Upper lobe of right lung (tissue), 1 donor: Measurements from ENCODE around the gene SERPINB1. TPM values are rescaled to one million over a fixed set of nuclear protein-coding genes. Genes with fewer than 3 reads are reported as not detected.

Experiments used
- ATAC-seq: fragments of 200-7000 bp; cut with Tn5 transposase; one replicate; pipeline ENCODE4 v1.9.1; 2020; ENCODE audit warnings: mild to moderate bottlenecking, moderate library complexity
- DNase-seq: peaks from one replicate; pipeline ENCODE4 v3.0.0-alpha.2; 2020
- H3K27ac ChIP-seq: fragments of 200-600 bp; one replicate; pipeline ENCODE4 v1.8.0; 2022
- H3K27me3 ChIP-seq: fragments of 200-600 bp; one replicate; pipeline ENCODE4 v1.8.0; 2022; ENCODE audit warnings: mild to moderate bottlenecking
- H3K36me3 ChIP-seq: fragments of 200-600 bp; one replicate; pipeline ENCODE4 v1.8.0; 2022
- H3K4me1 ChIP-seq: fragments of 200-600 bp; one replicate; pipeline ENCODE4 v1.8.0; 2022
- H3K4me3 ChIP-seq: fragments of 200-600 bp; one replicate; pipeline ENCODE4 v1.8.0; 2022; ENCODE audit warnings: mild to moderate bottlenecking
- H3K9me3 ChIP-seq: fragments of 200-600 bp; one replicate; pipeline ENCODE4 v1.8.0; 2022
- CTCF ChIP-seq: fragments of 200-600 bp; IDR thresholded peaks from one replicate; pipeline ENCODE4 v1.8.0; 2022; ENCODE audit warnings: antibody characterized with exemption
- intact Hi-C: fragments of 100-400 bp; cut with DNase I; formaldehyde crosslinking; loops from one replicate; pipeline ENCODE4 v1.11.0; 2022
- microRNA-seq: library from miRNA; unstranded; fragments of <30 nt; microRNA quantifications from one replicate; pipeline ENCODE4 v1.2.0, GENCODE V29; 2020; ENCODE audit warnings: borderline microRNAs expressed
- total RNA-seq: library from RNA; stranded (reverse); fragmentation: NEBNext Ultra II Directional; extraction: Animal tissue kit (Norgen Biotek cat#: 25700); gene quantifications from one replicate; pipeline ENCODE4 v1.2.1, GENCODE V29; 2021
- donor health status: DM: no; HTN: yes; CAD: no; lungs with severe emphysema.

SERPINB1 gene
- total RNA-seq, 1 donor from 2014 or later = 101 TPM

- intact Hi-C loops = no loop called here
- H3K36me3 ChIP-seq = peaks cover 51% of the 10 kb centered on the region
- H3K9me3 ChIP-seq = no peaks in the 10 kb centered on the region
Observed at GRCh38 chr6:2784061-2784460, 57.6 kb downstream of the SERPINB1 start.

GRCh38 chr6:2783188-2783963, 58.3 kb downstream of the SERPINB1 start:
- TF ChIP-seq CTCF = no peak
- H3K9me3 ChIP-seq = no peaks in the 10 kb centered on the region
- H3K4me1 ChIP-seq = peaks cover 13% of the 10 kb centered on the region
- peak; percentile 50 for ATAC-seq
- no peak overlapping the region for H3K27ac ChIP-seq
- no peak overlapping the region for H3K4me3 ChIP-seq
- intact Hi-C loops = no loop called here
- peaks cover 57% of the 10 kb centered on the region for H3K36me3 ChIP-seq
- DNase-seq = no peak
- H3K27me3 ChIP-seq = no peaks in the 10 kb centered on the region

More at GRCh38 chr6:2784061-2784460, 57.6 kb downstream of the SERPINB1 start:
- no peak overlapping the region for H3K27ac ChIP-seq
- ATAC-seq = no peak
- H3K27me3 ChIP-seq = no peaks in the 10 kb centered on the region
- DNase-seq = no peak
- H3K4me3 ChIP-seq = no peak overlapping the region
- TF ChIP-seq CTCF = no peak
- H3K4me1 ChIP-seq = peaks cover 13% of the 10 kb centered on the region

GRCh38 chr6:2782825-2783187, 58.9 kb downstream of the SERPINB1 start:
- intact Hi-C loops = no loop called here
- Histone ChIP-seq H3K4me3 (no peak overlapping the region), H3K9me3 (no peaks in the 10 kb centered on the region), H3K4me1 (peaks cover 13% of the 10 kb centered on the region), H3K27ac (no peak overlapping the region), H3K27me3 (no peaks in the 10 kb centered on the region), H3K36me3 (peaks cover 55% of the 10 kb centered on the region)
- ATAC-seq (no peak), DNase-seq (no peak)
- no peak for TF ChIP-seq CTCF

GRCh38 chr6:2782356-2782708, 59.3 kb downstream of the SERPINB1 start:
- no peak overlapping the region for H3K27ac ChIP-seq
- intact Hi-C loops = no loop called here
- peaks cover 13% of the 10 kb centered on the region for H3K4me1 ChIP-seq
- no peak overlapping the region for H3K4me3 ChIP-seq
- H3K36me3 ChIP-seq = peaks cover 50% of the 10 kb centered on the region
- no peaks in the 10 kb centered on the region for H3K9me3 ChIP-seq
- no peaks in the 10 kb centered on the region for H3K27me3 ChIP-seq
- DNase-seq (no peak), ATAC-seq (no peak)
- TF ChIP-seq CTCF = no peak

Small RNA genes lying within 50 kb of the gene (microRNA-seq; reads per million reads assigned to microRNA genes)
- 0.83 reads per million for gene MIR4645

Other genes with a start within 250 kb of the SERPINB1 start
- 0.84 TPM for gene MYLK4, start 90.9 kb downstream of the SERPINB1 start, total RNA-seq
- gene WRNIP1, start 76.5 kb downstream of the SERPINB1 start, total RNA-seq = 42.9 TPM
- gene SERPINB9, start 61.4 kb upstream of the SERPINB1 start, total RNA-seq = 12.4 TPM
- 157 TPM for gene SERPINB6, start 129.7 kb upstream of the SERPINB1 start, total RNA-seq
- gene NQO2, start 158.0 kb upstream of the SERPINB1 start, total RNA-seq = 20.6 TPM
- gene RIPK1, start 226.6 kb upstream of the SERPINB1 start, total RNA-seq = 24.4 TPM